ENCODE data around the gene BCLAF1. TPM values are rescaled to one million over a fixed set of nuclear protein-coding genes. Genes with fewer than 3 reads are reported as not detected.

Gene BCLAF1
- total RNA-seq, 1 donor from 2014 or later = 167 TPM

- intact Hi-C loops (cut with DNase I) = no loop called here
- ATAC-seq = no peak
- DNase-seq (ENCODE audit: low spot score) = no peak
These were observed 75.8 kb downstream of the BCLAF1 start for GRCh38 chr6:136213853-136214252.

- ATAC-seq (no peak), DNase-seq (ENCODE audit: low spot score) (no peak)
- intact Hi-C loops (cut with DNase I) = no loop called here
These were observed 76.6 kb downstream of the BCLAF1 start for GRCh38 chr6:136213012-136213539.

GRCh38 chr6:136212608-136213007, 77.0 kb downstream of the BCLAF1 start:
- DNase-seq (ENCODE audit: low spot score) (no peak), ATAC-seq (no peak)
- intact Hi-C loops (cut with DNase I) = no loop called here

GRCh38 chr6:136210398-136211165, 79.1 kb downstream of the BCLAF1 start:
- intact Hi-C loops (cut with DNase I) = no loop called here
- ATAC-seq = no peak
- DNase-seq (ENCODE audit: low spot score) = no peak

- DNase-seq (ENCODE audit: low spot score) (no peak), ATAC-seq (no peak)
- intact Hi-C loops (cut with DNase I) = no loop called here
These were observed 80.2 kb downstream of the BCLAF1 start for GRCh38 chr6:136209496-136209895.

GRCh38 chr6:136208783-136209182, 80.9 kb downstream of the BCLAF1 start:
- ATAC-seq = no peak
- intact Hi-C loops (cut with DNase I) = no loop called here

More at GRCh38 chr6:136208783-136209182, 80.9 kb downstream of the BCLAF1 start:
- no peak for DNase-seq (ENCODE audit: low spot score)

Other genes with a start within 250 kb of the BCLAF1 start
- gene MTFR2, start 39.5 kb downstream of the BCLAF1 start, total RNA-seq = 0.80 TPM

Measured in sciatic nerve (tissue), 2 donors.